GM12801 (cell line): ENCODE data around the gene MYH9.

Source experiments
- TF ChIP-seq, protein P1 (sequence below): IDR thresholded peaks from one replicate; pipeline ENCODE4 v1.5.1; 2011; ENCODE audit warnings: control low read depth; ENCODE audit not compliant: insufficient read length; ENCODE audit errors: extremely low read depth

Gene MYH9

DNA sequence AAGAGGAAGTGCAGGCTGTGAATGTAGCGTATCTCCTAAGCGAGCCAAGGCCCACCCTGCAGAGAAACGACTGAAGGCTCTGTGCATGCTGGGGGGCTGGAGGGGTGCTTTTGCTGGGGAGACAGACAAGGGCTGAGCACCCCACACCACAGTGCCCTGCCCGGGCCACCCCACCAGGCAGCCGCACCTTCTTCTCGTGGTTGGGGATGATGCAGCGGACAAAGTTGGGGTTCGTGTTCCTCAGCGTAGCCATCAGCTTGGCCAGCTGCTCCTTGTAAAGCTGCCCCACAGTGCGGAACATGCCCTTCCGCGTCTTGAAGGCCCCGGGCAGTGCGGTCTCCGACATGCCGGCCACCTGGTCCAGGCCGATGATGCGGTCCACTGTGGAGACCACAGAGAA is 81.5 kb downstream of the MYH9 start:
- TF ChIP-seq, protein P1, sequence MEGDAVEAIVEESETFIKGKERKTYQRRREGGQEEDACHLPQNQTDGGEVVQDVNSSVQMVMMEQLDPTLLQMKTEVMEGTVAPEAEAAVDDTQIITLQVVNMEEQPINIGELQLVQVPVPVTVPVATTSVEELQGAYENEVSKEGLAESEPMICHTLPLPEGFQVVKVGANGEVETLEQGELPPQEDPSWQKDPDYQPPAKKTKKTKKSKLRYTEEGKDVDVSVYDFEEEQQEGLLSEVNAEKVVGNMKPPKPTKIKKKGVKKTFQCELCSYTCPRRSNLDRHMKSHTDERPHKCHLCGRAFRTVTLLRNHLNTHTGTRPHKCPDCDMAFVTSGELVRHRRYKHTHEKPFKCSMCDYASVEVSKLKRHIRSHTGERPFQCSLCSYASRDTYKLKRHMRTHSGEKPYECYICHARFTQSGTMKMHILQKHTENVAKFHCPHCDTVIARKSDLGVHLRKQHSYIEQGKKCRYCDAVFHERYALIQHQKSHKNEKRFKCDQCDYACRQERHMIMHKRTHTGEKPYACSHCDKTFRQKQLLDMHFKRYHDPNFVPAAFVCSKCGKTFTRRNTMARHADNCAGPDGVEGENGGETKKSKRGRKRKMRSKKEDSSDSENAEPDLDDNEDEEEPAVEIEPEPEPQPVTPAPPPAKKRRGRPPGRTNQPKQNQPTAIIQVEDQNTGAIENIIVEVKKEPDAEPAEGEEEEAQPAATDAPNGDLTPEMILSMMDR, result no peak

DNA sequence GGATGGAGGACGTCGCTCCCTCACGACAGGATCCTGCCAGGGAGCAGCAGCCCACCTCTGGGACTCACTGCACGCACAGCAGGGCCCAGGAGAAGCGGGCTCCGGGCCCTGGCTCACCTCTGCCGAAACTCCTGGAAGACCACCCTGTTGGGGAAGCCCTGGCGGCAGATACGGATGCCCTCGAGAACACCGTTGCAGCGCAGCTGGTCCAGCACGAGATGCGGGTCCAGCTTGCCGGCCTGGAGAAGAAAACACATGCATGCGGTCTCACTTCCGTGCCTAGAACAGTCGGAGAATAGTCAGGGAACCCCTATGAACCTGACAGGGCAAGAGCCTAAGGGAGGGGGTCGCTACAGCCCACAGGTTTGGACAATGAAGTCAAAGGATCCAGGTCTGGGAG is 82.0 kb downstream of the MYH9 start:
- TF ChIP-seq, protein P1, result no peak

DNA sequence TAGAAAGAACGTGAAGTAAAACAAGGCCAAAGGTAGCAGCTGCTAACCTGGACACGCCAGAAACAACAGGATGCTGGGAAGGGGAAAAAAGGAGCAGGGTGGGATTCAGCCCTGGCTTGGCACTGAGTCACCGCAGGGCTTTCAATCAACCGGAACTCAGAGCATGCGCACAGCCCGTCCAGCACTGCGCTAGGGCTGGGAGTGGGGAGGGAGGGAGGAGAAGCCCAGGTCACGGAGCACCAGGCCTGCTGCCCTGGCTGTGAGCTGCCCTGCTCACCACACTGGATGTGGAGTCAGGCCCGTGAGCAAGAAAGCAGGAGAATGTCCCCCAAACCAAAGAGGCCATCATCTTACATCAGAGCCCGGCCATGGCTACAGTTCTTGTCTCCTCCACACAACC is 83.3 kb downstream of the MYH9 start:
- TF ChIP-seq, protein P1, result no peak

DNA sequence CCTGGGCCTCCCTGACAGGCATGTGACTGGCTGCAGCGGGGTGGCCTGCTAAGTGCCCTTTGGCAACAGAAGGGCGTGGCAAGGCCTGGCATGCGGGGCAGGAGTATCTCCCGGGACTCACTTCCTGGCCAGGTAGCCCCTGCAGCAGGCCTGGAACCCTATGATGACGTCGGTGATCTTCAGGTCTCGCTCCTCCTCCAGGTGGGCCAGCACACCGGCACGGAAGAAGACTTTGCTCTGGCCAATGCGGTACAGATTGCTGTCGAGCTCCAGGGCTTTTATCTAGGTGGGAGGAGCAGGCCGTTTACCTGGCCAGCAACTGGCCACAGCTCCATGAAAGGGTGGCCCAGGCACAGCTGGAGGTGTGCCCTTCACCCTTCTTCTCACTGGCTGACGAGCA is 83.9 kb downstream of the MYH9 start:
- TF ChIP-seq, protein P1, result no peak

DNA sequence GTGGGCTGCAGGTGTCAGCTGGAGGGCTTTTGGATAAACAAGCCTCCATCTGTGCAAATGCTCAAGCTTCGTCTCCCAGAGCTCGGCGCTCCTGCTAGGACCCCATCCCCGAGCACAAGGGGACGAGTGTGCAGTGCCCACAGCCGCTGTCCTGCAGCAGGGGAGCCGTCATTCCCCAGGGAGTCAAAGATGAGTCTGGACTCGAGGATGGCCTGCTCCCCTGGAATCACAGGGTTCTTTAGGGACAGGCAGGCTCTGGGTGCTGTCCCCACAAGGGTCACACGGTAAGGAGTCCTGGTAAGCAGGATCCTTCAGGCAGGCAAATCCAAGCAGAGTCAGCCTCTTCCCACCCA is 84.7 kb downstream of the MYH9 start:
- TF ChIP-seq, protein P1, result no peak

DNA sequence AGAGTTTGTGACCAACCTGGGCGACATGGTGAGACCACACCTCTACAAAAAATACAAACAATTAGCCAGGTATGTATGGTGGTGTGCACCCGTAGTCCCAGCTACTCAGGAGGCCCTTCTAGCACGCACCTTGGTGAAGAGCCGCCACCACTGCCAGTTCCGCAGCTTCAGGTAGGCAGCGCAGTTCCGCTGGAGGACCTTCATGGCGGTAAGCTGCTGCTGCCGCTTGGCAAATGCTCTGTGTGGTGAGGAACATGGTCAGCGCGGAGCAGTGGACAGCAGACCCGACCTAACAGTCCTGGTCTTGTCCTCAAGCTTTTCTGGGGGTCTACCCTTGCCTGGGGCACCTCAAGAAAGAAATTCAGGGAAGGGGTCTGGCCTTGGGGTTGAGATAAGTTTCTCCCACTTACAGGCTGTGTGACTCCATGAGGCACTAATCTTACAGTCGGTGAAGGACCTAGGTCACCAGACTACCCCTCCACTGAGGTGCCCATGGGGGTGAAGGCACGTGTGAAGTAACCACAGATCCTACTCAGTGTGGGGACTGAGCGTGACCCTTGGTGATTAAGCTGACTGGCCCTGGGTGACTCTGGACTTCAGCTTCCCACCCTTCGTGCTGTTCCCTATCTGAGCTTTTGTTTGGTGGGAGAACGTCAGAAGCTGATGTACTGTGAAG is 85.2 kb downstream of the MYH9 start:
- TF ChIP-seq, protein P1, result no peak

DNA sequence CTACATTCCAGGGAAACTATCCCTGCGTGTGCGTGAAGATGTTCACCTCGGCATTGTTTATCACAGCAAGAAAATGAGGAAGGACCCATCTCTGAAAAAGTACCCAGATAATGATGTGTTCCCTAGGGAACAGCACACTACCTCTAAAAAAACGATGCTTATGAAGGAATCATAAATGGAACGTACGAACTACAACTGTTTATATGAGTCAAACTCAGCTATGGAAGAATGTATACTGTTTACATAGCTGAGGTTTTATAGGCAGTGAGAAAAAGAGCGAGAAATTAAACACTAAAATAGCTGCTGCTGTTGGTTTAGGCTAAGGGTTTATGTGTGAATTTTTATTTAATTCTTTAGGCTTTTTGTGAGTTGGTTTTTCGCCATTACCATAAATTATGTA is 85.9 kb downstream of the MYH9 start:
- TF ChIP-seq, protein P1, result no peak
